PFSK-1 (cell line): ENCODE measurements around the gene SMTN. TPM values are rescaled to one million over a fixed set of nuclear protein-coding genes. Genes with fewer than 3 reads are reported as not detected.

Experiments
- FOXP2 ChIP-seq: optimal IDR thresholded peaks from 2 replicates; pipeline ENCODE3; 2011; ENCODE audit warnings: borderline replicate concordance, control low read depth, inconsistent platforms; ENCODE audit not compliant: insufficient read depth; ENCODE audit errors: extremely low read length, extremely low read depth
- POLR2AphosphoS5 ChIP-seq: IDR thresholded peaks from 2 replicates; pipeline ENCODE4 v1.6.1; 2012; ENCODE audit warnings: low read depth, mild to moderate bottlenecking, control low read depth, low read length, moderate library complexity
- REST ChIP-seq, 2 experiments: IDR thresholded peaks; 2 replicates each; pipeline versions ENCODE4 v1.6.1 to v1.8.0; 2011 to 2012; ENCODE audit warnings: low read depth in 2 of 2, low read length in 2 of 2, control low read depth in 1 of 2, inconsistent platforms in 1 of 2, mild to moderate bottlenecking in 1 of 2, moderate library complexity in 1 of 2; ENCODE audit not compliant: insufficient read depth in 1 of 2
- SIN3A ChIP-seq: IDR thresholded peaks from 2 replicates; pipeline ENCODE4 v1.6.1; 2012; ENCODE audit warnings: mild to moderate bottlenecking, low read length, moderate library complexity, borderline replicate concordance; ENCODE audit not compliant: insufficient read depth
- TAF1 ChIP-seq: IDR thresholded peaks from 2 replicates; pipeline ENCODE4 v1.6.1; 2012; ENCODE audit warnings: low read length, control low read depth, borderline replicate concordance; ENCODE audit not compliant: insufficient read depth
- polyA plus RNA-seq: library from polyadenylated mRNA; unstranded; fragments of >200 nt; gene quantifications from one replicate; pipeline ENCODE4 v1.2.1, GENCODE V29; 2012; ENCODE audit warnings: low read depth, missing spikeins; ENCODE audit not compliant: insufficient read length

The SMTN gene
- 37.5 TPM for polyA plus RNA-seq

DNA sequence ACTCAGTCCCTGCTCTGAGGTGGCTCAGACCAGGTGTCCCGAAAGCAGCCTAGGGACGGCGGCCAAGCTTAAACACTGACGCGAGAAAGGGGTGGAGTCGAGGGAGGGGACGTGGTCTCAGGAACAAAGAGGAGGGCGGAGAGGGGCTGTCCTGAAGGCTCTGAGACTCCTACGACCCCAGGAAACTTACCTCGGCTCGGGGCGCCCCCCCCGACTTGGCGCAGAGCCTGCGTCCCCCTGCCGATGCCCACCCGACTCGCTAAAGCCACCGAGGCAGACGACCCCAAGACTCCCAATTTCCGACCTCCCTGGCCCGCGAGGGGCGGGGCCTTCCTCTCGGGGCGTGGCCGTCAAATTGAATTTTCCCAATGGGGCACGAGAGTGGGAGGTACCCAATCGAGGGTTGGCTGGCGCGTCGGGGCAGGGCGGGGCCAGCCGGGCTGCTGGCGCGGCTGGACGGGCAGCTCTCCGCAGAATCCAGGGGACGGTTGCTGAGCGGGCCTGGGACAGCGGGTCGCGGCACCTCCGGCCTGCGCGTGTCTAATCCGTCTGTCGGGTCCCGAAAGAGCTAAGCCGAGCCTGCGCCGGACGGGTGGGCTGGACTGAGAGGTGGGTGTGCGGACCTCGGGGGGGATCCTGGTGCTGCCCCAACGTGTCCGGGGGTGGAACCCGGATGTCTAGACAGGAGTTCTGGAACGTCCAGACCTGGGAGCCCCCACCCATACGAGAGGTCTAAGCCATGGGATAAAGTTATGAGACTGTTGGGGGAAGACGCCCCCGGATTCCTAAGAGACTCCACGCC lies at the start of gene SMTN:
TSS of gene SMTN (plus strand) at position 471 of the 802 bp plus-strand sequence. CDS start 1,941 bp downstream, outside the sequence.
- TF ChIP-seq POLR2AphosphoS5 (peak; percentile 67; the same call in 1 of the 2 replicates), FOXP2 (peak; percentile 39), SIN3A (no peak), TAF1 (peak; percentile 82; the same call in 1 of the 2 replicates)

- TF ChIP-seq TAF1 = no peak
- TF ChIP-seq SIN3A = no peak
- no peak for TF ChIP-seq POLR2AphosphoS5
- no peak for TF ChIP-seq REST (IDR thresholded peaks at IDR 0.05; ENCODE audit: insufficient read depth in 1 of 2, low read depth in 2 of 2, low read length in 2 of 2)
- no peak for TF ChIP-seq FOXP2
These were observed 44.2 kb upstream of the SMTN start for GRCh38 chr22:31036671-31037550.

GRCh38 chr22:31038686-31039085 lies 42.4 kb upstream of the SMTN start:
- TF ChIP-seq POLR2AphosphoS5 = no peak
- TF ChIP-seq SIN3A = no peak
- TF ChIP-seq TAF1 = no peak
- TF ChIP-seq FOXP2 = no peak
- TF ChIP-seq REST (IDR thresholded peaks at IDR 0.05; ENCODE audit: insufficient read depth in 1 of 2, low read depth in 2 of 2, low read length in 2 of 2) = no peak

GRCh38 chr22:31039393-31039792 lies 41.7 kb upstream of the SMTN start:
- TF ChIP-seq FOXP2 (no peak), TAF1 (no peak), POLR2AphosphoS5 (no peak), REST (IDR thresholded peaks at IDR 0.05; ENCODE audit: insufficient read depth in 1 of 2, low read depth in 2 of 2, low read length in 2 of 2) (no peak), SIN3A (no peak)

DNA sequence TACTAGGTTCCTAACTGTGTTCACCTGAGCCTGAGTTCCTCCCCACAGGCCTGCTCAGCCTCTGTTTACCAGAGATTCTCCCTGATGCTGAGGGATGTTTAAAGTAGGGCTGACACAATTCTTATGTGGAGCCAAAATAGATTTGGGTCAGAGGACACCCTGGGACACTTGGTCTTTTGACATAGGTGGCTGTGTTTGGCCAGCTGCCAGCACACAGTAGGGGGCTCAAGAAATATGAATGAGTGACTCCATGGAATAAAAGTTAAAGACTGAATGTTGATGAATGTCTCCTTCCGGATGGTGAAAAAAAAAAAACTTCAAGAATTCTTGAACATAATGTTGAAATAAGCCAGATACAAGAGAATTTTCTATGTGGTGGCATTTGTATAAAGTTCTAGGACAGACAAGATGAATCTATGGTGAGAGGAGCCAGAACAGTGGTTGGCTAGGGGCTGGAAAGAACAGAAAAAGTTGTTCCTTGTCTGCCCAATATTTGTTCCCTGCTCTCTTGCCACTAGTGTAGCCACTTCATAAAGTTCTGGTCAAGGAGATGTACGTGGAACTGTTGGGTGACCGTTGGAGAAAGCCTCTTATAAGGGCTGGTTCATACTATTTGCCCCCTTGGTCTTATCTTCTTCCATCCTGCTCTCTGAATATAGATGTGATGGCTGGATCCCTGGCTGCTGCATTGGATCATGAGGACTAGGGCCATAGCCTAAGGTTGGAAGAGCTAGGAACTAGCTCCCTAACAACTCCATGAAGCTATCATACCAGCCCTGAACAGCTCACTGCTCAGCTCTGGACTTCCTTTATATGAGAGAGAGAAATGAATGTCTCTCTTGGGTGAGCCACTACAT lies 40.3 kb upstream of the SMTN start:
- TF ChIP-seq FOXP2 (no peak), REST (IDR thresholded peaks at IDR 0.05; ENCODE audit: insufficient read depth in 1 of 2, low read depth in 2 of 2, low read length in 2 of 2) (no peak), SIN3A (no peak), TAF1 (no peak), POLR2AphosphoS5 (no peak)
